ENCODE measurements around the gene TAS2R5. TPM values are rescaled to one million over a fixed set of nuclear protein-coding genes. Genes with fewer than 3 reads are reported as not detected.
A peak's percentile ranks its signal among the peaks of the same experiment; 100 is the strongest.
"Not testable (repeated sequence)": the region's sequence is repeated elsewhere in the genome, so short reads cannot be mapped to it uniquely, and the experiment has no call there.

TAS2R5 gene
- total and polyA plus RNA-seq, 2 experiments from 2014 or later, result 1.6 to 5.1 TPM

DNA sequence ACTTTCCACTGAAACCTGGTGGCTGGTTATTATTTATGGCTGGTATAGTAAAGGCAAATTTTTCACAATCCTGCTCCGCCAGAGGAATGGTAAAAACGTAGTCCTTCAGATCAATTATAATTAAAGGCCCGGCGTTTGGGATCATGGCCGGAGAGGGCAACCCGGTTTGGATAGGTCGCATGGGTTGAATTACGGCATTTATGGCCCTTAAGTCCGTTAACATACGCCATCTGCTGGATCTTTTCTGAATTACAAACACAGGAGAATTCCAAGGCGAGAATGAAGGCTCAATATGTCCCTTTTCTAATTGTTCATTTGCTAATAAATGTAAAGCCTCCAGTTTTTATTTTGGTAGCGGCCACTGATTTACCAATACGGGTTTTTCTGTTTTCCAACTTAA is 37.4 kb upstream of the TAS2R5 start:
- Histone ChIP-seq H2AFZ (no peak overlapping the region), H3K27ac (no peak overlapping the region), H3K4me2 (no peak overlapping the region), H3K4me3 (no peak overlapping the region), H3K9me2 (replicated peaks; ENCODE audit: insufficient read depth) (no peaks in the 10 kb centered on the region), H3K4me1 (ENCODE audit: insufficient read depth) (no peaks in the 10 kb centered on the region), H3K36me3 (replicated peaks; ENCODE audit: insufficient read depth, low read depth) (peaks cover 31% of the 10 kb centered on the region), H3K9me3 (ENCODE audit: low read depth) (peaks cover 39% of the 10 kb centered on the region), H4K20me1 (ENCODE audit: insufficient read depth, poor library complexity, severe bottlenecking) (no peaks in the 10 kb centered on the region), H3K27me3 (no peaks in the 10 kb centered on the region), H3K79me2 (no peaks in the 10 kb centered on the region)
- WGBS (ENCODE audit: low lambda C conversion rate, missing lambda C conversion rate), result 98% methylated on average over 13 of the region's 13 CpGs
- TF ChIP-seq, protein P1, sequence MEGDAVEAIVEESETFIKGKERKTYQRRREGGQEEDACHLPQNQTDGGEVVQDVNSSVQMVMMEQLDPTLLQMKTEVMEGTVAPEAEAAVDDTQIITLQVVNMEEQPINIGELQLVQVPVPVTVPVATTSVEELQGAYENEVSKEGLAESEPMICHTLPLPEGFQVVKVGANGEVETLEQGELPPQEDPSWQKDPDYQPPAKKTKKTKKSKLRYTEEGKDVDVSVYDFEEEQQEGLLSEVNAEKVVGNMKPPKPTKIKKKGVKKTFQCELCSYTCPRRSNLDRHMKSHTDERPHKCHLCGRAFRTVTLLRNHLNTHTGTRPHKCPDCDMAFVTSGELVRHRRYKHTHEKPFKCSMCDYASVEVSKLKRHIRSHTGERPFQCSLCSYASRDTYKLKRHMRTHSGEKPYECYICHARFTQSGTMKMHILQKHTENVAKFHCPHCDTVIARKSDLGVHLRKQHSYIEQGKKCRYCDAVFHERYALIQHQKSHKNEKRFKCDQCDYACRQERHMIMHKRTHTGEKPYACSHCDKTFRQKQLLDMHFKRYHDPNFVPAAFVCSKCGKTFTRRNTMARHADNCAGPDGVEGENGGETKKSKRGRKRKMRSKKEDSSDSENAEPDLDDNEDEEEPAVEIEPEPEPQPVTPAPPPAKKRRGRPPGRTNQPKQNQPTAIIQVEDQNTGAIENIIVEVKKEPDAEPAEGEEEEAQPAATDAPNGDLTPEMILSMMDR (IDR thresholded peaks at IDR 0.05; ENCODE audit: poor library complexity), result peak; percentile 14
- TF ChIP-seq EZH2phosphoT487 (IDR thresholded peaks at IDR 0.05; ENCODE audit: low read depth, severe bottlenecking, unreplicated experiment), result no peak
- no peak for DNase-seq (ENCODE audit: low spot score)

DNA sequence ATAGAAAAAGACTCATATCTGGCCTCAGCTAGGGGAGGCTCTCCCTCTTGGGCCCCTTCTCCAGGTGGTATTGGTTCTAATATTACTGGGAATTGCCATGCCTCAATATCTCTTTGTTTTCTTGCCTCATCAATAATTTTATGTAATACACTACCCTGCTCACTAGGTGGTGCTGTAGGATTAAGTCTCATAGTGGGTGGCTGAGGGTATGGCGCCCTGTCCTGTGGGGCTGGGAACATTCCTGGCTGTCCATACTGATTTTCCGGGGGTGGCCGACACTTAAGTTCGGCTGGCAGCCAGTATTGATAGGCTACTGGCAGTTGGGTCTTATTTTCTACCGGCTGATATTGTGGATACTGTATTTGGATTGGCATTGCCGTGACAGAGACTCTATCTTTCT is 35.1 kb upstream of the TAS2R5 start:
- Histone ChIP-seq H4K20me1 (ENCODE audit: insufficient read depth, poor library complexity, severe bottlenecking) (no peaks in the 10 kb centered on the region), H3K9me3 (ENCODE audit: low read depth) (peaks cover 23% of the 10 kb centered on the region), H3K4me1 (ENCODE audit: insufficient read depth) (no peaks in the 10 kb centered on the region), H3K79me2 (no peaks in the 10 kb centered on the region), H3K4me2 (no peak overlapping the region), H2AFZ (no peak overlapping the region), H3K4me3 (no peak overlapping the region), H3K27me3 (no peaks in the 10 kb centered on the region), H3K27ac (no peak overlapping the region), H3K36me3 (replicated peaks; ENCODE audit: insufficient read depth, low read depth) (peaks cover 23% of the 10 kb centered on the region), H3K9me2 (replicated peaks; ENCODE audit: insufficient read depth) (no peaks in the 10 kb centered on the region)
- 90% methylated on average over 6 of the region's 6 CpGs for WGBS (ENCODE audit: low lambda C conversion rate, missing lambda C conversion rate)
- DNase-seq (ENCODE audit: low spot score), result peak; percentile 11
- no peak for TF ChIP-seq EZH2phosphoT487 (IDR thresholded peaks at IDR 0.05; ENCODE audit: low read depth, severe bottlenecking, unreplicated experiment)
- TF ChIP-seq, protein P1 (IDR thresholded peaks at IDR 0.05; ENCODE audit: poor library complexity), result peak; percentile 30

DNA sequence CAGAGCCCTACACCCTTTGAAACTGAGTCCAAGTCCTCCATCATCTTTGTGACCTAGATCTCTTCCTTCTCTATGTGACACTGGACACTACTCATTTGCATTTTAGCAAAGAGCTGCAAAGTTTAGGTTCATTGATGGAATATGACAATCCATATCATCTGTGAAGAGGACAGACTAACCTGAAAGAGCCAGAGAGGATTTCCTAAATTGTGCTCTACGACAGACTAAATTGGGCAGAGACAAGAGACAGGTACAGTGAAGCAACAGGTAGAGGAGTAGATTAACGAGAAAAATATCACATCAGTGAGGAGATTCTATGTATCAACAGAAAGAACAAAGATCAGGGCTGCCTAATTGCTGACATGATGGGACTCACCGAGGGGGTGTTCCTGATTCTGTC is 26.2 kb upstream of the TAS2R5 start, which contains the start of gene TAS2R3:
TSS of gene TAS2R3 (plus strand) at position 301 of the 400 bp plus-strand sequence. CDS start at position 363, 62 bp downstream.
- H3K9me2 ChIP-seq (replicated peaks; ENCODE audit: insufficient read depth), result no peaks in the 10 kb centered on the region
- no peak within 1 kb of the TSS for H3K4me3 ChIP-seq
- H3K79me2 ChIP-seq, result no peaks in the 10 kb centered on the region
- no peaks in the 10 kb centered on the region for H3K4me1 ChIP-seq (ENCODE audit: insufficient read depth)
- TF ChIP-seq EZH2phosphoT487 (IDR thresholded peaks at IDR 0.05; ENCODE audit: low read depth, severe bottlenecking, unreplicated experiment), result no peak
- TF ChIP-seq, protein P1 (IDR thresholded peaks at IDR 0.05; ENCODE audit: poor library complexity), result no peak
- TF ChIP-seq EZH2 (IDR thresholded peaks at IDR 0.05; ENCODE audit: borderline replicate concordance), result no peak
- H4K20me1 ChIP-seq (ENCODE audit: insufficient read depth, poor library complexity, severe bottlenecking), result no peaks in the 10 kb centered on the region
- no peaks in the 10 kb centered on the region for H3K9me3 ChIP-seq (ENCODE audit: low read depth)
- no peak within 1 kb of the TSS for H2AFZ ChIP-seq
- WGBS (ENCODE audit: low lambda C conversion rate, missing lambda C conversion rate), result 99% methylated on average over 3 of the region's 3 CpGs
- no peak for DNase-seq (ENCODE audit: low spot score)
- no peak within 1 kb of the TSS for H3K27ac ChIP-seq
- no peaks in the 10 kb centered on the region for H3K36me3 ChIP-seq (replicated peaks; ENCODE audit: insufficient read depth, low read depth)
- H3K27me3 ChIP-seq, result no peaks in the 10 kb centered on the region
- no peak within 1 kb of the TSS for H3K4me2 ChIP-seq

DNA sequence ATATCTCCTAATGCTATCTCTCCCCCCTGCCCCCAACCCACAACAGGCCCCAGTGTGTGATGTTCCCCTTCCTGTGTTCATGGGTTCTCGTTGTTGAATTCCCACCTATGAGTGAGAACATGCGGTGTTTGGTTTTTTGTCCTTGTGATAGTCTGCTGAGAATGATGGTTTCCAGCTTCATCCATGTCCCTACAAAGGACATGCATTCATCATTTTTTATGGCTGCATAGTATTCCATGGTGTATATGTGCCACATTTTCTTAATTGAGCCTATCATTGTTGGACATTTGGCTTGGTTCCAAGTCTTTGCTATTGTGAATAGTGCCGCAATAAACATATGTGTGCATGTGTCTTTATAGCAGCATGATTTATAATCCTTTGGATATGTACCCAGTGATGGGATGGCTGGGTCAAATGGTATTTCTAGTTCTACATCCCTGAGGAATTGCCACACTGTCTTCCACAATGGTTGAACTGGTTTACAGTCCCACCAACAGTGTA is 19.9 kb upstream of the TAS2R5 start:
- H3K4me3 ChIP-seq; H3K27ac ChIP-seq; H4K20me1 ChIP-seq (ENCODE audit: insufficient read depth, poor library complexity, severe bottlenecking); H3K9me3 ChIP-seq (ENCODE audit: low read depth); H3K79me2 ChIP-seq; H3K36me3 ChIP-seq (replicated peaks; ENCODE audit: insufficient read depth, low read depth); DNase-seq (ENCODE audit: low spot score); H3K9me2 ChIP-seq (replicated peaks; ENCODE audit: insufficient read depth); H3K4me1 ChIP-seq (ENCODE audit: insufficient read depth); H3K27me3 ChIP-seq; H2AFZ ChIP-seq; H3K4me2 ChIP-seq: not testable (repeated sequence)
- WGBS (ENCODE audit: low lambda C conversion rate, missing lambda C conversion rate), result 93% methylated on average over 3 of the region's 3 CpGs
